Measurements from ENCODE around the gene RECQL5. TPM values are rescaled to one million over a fixed set of nuclear protein-coding genes. Genes with fewer than 3 reads are reported as not detected.

Gene RECQL5
- total RNA-seq, 4 donors from 2014 or later, result 25.1 to 129 (median 80.3) TPM

DNA sequence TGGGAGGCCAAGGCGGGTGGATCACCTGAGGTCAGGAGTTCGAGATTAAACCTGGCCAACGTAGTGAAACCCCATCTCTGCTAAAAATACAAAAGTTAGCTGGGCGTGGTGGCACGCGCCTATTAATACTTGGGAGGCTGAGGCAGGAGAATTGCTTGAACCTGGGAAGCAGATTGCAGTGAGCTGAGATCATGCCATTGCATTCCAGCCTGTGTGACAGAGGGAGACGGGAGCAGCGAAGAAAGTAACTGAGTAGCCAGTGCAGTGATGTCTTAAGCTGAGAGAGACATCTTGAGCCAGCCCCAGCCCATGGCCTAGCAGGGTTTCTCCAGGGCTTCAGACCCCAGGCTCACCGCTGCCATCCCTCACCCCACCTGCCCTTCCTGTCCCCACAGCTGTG lies 43.6 kb downstream of the RECQL5 start:
- Histone ChIP-seq H3K27me3 (no peaks in the 10 kb centered on the region), H3K4me1 (no peaks in the 10 kb centered on the region), H3K36me3 (peaks cover 0 to 5% (median 2%) of the 10 kb centered on the region in 4 donors), H3K9me3 (no peaks in the 10 kb centered on the region), H3K27ac (no peak overlapping the region), H3K4me3 (no peak overlapping the region)
- in situ Hi-C loops (cut with MboI; ENCODE audit: low pct_ligation_motif_present in 1 of 4, low pct_unique_long_range_greater_than_20kb in 1 of 4, low sequenced_read_pairs in 3 of 4), result no loop called here
- no peak for TF ChIP-seq EP300 (IDR thresholded peaks at IDR 0.05; ENCODE audit: low read depth)
- no peak for TF ChIP-seq POLR2A (IDR thresholded peaks at IDR 0.05)
- TF ChIP-seq, protein P1, sequence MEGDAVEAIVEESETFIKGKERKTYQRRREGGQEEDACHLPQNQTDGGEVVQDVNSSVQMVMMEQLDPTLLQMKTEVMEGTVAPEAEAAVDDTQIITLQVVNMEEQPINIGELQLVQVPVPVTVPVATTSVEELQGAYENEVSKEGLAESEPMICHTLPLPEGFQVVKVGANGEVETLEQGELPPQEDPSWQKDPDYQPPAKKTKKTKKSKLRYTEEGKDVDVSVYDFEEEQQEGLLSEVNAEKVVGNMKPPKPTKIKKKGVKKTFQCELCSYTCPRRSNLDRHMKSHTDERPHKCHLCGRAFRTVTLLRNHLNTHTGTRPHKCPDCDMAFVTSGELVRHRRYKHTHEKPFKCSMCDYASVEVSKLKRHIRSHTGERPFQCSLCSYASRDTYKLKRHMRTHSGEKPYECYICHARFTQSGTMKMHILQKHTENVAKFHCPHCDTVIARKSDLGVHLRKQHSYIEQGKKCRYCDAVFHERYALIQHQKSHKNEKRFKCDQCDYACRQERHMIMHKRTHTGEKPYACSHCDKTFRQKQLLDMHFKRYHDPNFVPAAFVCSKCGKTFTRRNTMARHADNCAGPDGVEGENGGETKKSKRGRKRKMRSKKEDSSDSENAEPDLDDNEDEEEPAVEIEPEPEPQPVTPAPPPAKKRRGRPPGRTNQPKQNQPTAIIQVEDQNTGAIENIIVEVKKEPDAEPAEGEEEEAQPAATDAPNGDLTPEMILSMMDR (IDR thresholded peaks at IDR 0.05), result no peak
- no peak for TF ChIP-seq POLR2AphosphoS5 (IDR thresholded peaks at IDR 0.05)
- intact Hi-C loops (cut with DNase I; ENCODE audit: low total_unique reads), result no loop called here
- no peak for DNase-seq
- 88% methylated on average over 9 of the region's 9 CpGs; no CpG with 5 or more reads in 1 of the 2 donors for WGBS, 2 donors (ENCODE audit: low coverage in 1 of 2)

DNA sequence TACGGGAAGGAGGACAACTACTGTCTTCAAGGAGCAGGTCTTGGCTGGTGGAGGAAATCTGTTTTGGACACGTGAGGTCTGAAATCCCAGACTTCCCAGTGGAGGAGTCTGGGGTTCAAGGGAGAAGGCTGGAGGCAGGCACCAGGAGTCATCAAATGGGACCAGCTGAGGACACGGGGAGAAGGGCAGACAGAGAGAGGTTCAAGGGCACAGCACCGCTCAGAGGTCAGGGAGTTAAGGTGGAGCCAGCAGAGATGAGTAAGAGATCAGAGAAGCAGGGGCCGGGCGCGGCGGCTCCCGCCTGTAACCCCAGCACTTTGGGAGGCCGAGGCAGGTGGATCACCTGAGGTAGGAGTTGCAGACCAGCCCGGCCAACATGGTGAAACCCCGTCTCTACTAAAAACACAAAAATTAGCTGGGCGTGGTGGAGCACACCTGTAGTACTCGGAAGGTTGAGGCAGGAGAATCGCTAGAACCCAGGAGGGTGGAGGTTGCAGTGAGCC lies 44.1 kb downstream of the RECQL5 start:
- Histone ChIP-seq H3K27ac (no peak overlapping the region), H3K9me3 (no peaks in the 10 kb centered on the region), H3K36me3 (peaks cover 0 to 5% (median 2%) of the 10 kb centered on the region in 4 donors), H3K27me3 (no peaks in the 10 kb centered on the region), H3K4me3 (no peak overlapping the region), H3K4me1 (peaks cover 0 to 2% (median under 1%) of the 10 kb centered on the region in 4 donors)
- WGBS, 2 donors (ENCODE audit: low coverage in 1 of 2), result 86 to 93% methylated on average over 3 to 15 of the region's 15 CpGs
- intact Hi-C loops (cut with DNase I; ENCODE audit: low total_unique reads), result no loop called here
- DNase-seq, result no peak
- in situ Hi-C loops (cut with MboI; ENCODE audit: low pct_ligation_motif_present in 1 of 4, low pct_unique_long_range_greater_than_20kb in 1 of 4, low sequenced_read_pairs in 3 of 4), result no loop called here
- TF ChIP-seq, protein P1 (IDR thresholded peaks at IDR 0.05), result no peak
- no peak for TF ChIP-seq POLR2AphosphoS5 (IDR thresholded peaks at IDR 0.05)

DNA sequence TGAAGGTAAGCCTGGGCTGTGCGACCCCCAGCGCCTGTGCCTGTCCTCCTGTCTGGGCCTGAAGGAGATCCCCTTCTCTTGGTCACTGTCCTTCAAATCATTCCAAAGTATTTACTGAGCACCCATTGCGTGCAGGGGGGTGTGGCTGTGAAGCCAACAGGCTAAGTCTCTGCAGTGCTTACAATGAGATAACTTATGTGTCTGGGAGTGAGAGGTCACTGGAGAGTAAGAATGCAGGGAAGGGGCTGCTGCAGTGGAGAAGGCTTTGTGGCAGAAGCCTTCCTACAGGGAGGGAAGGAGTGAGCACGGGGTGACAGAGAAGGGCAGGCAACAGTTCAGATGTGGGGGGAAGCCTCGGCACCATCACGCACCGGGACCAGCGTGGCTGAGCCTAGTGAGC lies 44.9 kb downstream of the RECQL5 start:
- WGBS, 2 donors (ENCODE audit: low coverage in 1 of 2), result 85% methylated on average over 8 of the region's 8 CpGs; no CpG with 5 or more reads in 1 of the 2 donors
- peaks cover under 1 to 6% (median 5%) of the 10 kb centered on the region in 4 donors for H3K4me1 ChIP-seq
- no peaks in the 10 kb centered on the region for H3K27me3 ChIP-seq
- intact Hi-C loops (cut with DNase I; ENCODE audit: low total_unique reads) (no loop called here), in situ Hi-C loops (cut with MboI; ENCODE audit: low pct_ligation_motif_present in 1 of 4, low pct_unique_long_range_greater_than_20kb in 1 of 4, low sequenced_read_pairs in 3 of 4) (no loop called here)
- peaks cover 0 to 5% (median 2%) of the 10 kb centered on the region in 4 donors for H3K36me3 ChIP-seq
- TF ChIP-seq, protein P1 (IDR thresholded peaks at IDR 0.05), result no peak
- TF ChIP-seq EP300 (IDR thresholded peaks at IDR 0.05; ENCODE audit: low read depth) (no peak), POLR2A (IDR thresholded peaks at IDR 0.05) (no peak), POLR2AphosphoS5 (IDR thresholded peaks at IDR 0.05) (no peak)
- no peak overlapping the region for H3K27ac ChIP-seq
- DNase-seq, result no peak
- H3K9me3 ChIP-seq, result no peaks in the 10 kb centered on the region
- H3K4me3 ChIP-seq, result no peak overlapping the region

DNA sequence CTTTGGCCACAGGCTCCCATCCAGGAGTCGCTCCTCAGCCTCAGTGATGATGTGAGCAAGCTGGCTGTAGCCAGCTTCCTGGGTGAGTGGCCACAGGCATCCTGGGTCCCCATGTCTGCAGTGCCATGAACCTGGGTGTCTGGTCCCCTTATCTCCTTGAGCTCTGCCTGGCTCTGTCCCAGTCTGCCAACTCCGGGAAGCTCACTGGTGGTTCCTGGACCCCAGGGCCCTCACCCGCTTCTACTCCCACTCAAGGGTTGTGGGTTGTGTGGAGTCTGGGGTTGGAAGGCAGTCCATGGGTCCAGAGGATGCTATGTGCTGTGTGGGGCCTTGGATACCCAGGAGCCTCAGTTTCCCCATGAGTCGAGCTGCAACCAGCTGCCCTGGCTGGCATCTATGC lies 45.5 kb downstream of the RECQL5 start:
- H3K4me3 ChIP-seq, result no peak overlapping the region
- H3K27ac ChIP-seq, result no peak overlapping the region
- in situ Hi-C loops (cut with MboI; ENCODE audit: low pct_ligation_motif_present in 1 of 4, low pct_unique_long_range_greater_than_20kb in 1 of 4, low sequenced_read_pairs in 3 of 4), result no loop called here
- no peaks in the 10 kb centered on the region for H3K27me3 ChIP-seq
- whole genome bisulfite sequencing, 2 donors (ENCODE audit: low coverage in 1 of 2), result 91% methylated on average over 4 of the region's 4 CpGs; no CpG with 5 or more reads in 1 of the 2 donors
- H3K9me3 ChIP-seq, result no peaks in the 10 kb centered on the region
- DNase-seq, result no peak
- intact Hi-C loops (cut with DNase I; ENCODE audit: low total_unique reads), result no loop called here
- TF ChIP-seq EP300 (IDR thresholded peaks at IDR 0.05; ENCODE audit: low read depth) (no peak), POLR2A (IDR thresholded peaks at IDR 0.05) (no peak), POLR2AphosphoS5 (IDR thresholded peaks at IDR 0.05) (no peak)
- TF ChIP-seq, protein P1 (IDR thresholded peaks at IDR 0.05), result no peak
- peaks cover 6 to 12% (median 9%) of the 10 kb centered on the region in 4 donors for H3K4me1 ChIP-seq
- H3K36me3 ChIP-seq, result peaks cover 0 to 3% (median under 1%) of the 10 kb centered on the region in 4 donors
